ENCODE measurements around the gene SPOCK1.

SPOCK1 gene

GRCh38 chr5:137216976-137217598 lies 282.0 kb downstream of the SPOCK1 start:
- FAIRE-seq = no peak

GRCh38 chr5:137215780-137216179 lies 283.3 kb downstream of the SPOCK1 start:
- FAIRE-seq = no peak

- no peak for FAIRE-seq
Observed at GRCh38 chr5:137215261-137215660, 283.9 kb downstream of the SPOCK1 start.

GRCh38 chr5:137214446-137215189 lies 284.5 kb downstream of the SPOCK1 start:
- FAIRE-seq = no peak

GRCh38 chr5:137212471-137212870 lies 286.7 kb downstream of the SPOCK1 start:
- FAIRE-seq = no peak

GRCh38 chr5:137209232-137209809 lies 289.8 kb downstream of the SPOCK1 start:
- FAIRE-seq = no peak

- FAIRE-seq = no peak
Observed at GRCh38 chr5:137207023-137207760, 291.9 kb downstream of the SPOCK1 start.

- no peak for FAIRE-seq
Observed at GRCh38 chr5:137206030-137206715, 293.0 kb downstream of the SPOCK1 start.

GRCh38 chr5:137205231-137206027 lies 293.7 kb downstream of the SPOCK1 start:
- no peak for FAIRE-seq

GRCh38 chr5:137203011-137203632 lies 296.0 kb downstream of the SPOCK1 start:
- no peak for FAIRE-seq

GRCh38 chr5:137201876-137202275 lies 297.2 kb downstream of the SPOCK1 start:
- FAIRE-seq = no peak

- no peak for FAIRE-seq
Observed at GRCh38 chr5:137200906-137201700, 298.0 kb downstream of the SPOCK1 start.

GRCh38 chr5:137199966-137200365 lies 299.2 kb downstream of the SPOCK1 start:
- no peak for FAIRE-seq

GRCh38 chr5:137199201-137199600 lies 299.9 kb downstream of the SPOCK1 start:
- FAIRE-seq = no peak

- FAIRE-seq = no peak
Observed at GRCh38 chr5:137195483-137195882, 303.6 kb downstream of the SPOCK1 start.

- FAIRE-seq = no peak
Observed at GRCh38 chr5:137194300-137194699, 304.8 kb downstream of the SPOCK1 start.

- no peak for FAIRE-seq
Observed at GRCh38 chr5:137192293-137192743, 306.8 kb downstream of the SPOCK1 start.

- no peak for FAIRE-seq
Observed at GRCh38 chr5:137191179-137191578, 307.9 kb downstream of the SPOCK1 start.

GRCh38 chr5:137190441-137190840 lies 308.7 kb downstream of the SPOCK1 start:
- no peak for FAIRE-seq

- FAIRE-seq = no peak
Observed at GRCh38 chr5:137190031-137190430, 309.1 kb downstream of the SPOCK1 start.
